GM20000 (cell line): ENCODE results near the gene DTD1.

Source experiments
- DNase-seq: peaks from one replicate; pipeline ENCODE4 v3.0.0; 2012; ENCODE audit warnings: low spot score
- CTCF ChIP-seq: IDR thresholded peaks from 2 replicates; pipeline ENCODE4 v1.5.1; 2012; ENCODE audit warnings: mild to moderate bottlenecking, control low read depth; ENCODE audit errors: extremely low read depth, missing control alignments

The DTD1 gene

GRCh38 chr20:18645196-18645745 lies 57.4 kb downstream of the DTD1 start:
- no peak for DNase-seq
- no peak for TF ChIP-seq CTCF

- TF ChIP-seq CTCF: no peak
- DNase-seq: no peak
Observed at GRCh38 chr20:18645851-18646250, 58.0 kb downstream of the DTD1 start.

- DNase-seq: no peak
- no peak for TF ChIP-seq CTCF
Observed at GRCh38 chr20:18647777-18648176, 59.9 kb downstream of the DTD1 start.

GRCh38 chr20:18650224-18650623 lies 62.4 kb downstream of the DTD1 start:
- no peak for DNase-seq
- TF ChIP-seq CTCF: no peak

- no peak for DNase-seq
- no peak for TF ChIP-seq CTCF
Observed at GRCh38 chr20:18653736-18654447, 66.0 kb downstream of the DTD1 start.

- no peak for TF ChIP-seq CTCF
- no peak for DNase-seq
Observed at GRCh38 chr20:18654448-18654773, 66.6 kb downstream of the DTD1 start.

GRCh38 chr20:18657575-18657974 lies 69.7 kb downstream of the DTD1 start:
- no peak for TF ChIP-seq CTCF
- no peak for DNase-seq
